Subcutaneous adipose tissue (tissue), 4 donors: ENCODE results near the gene LYPD5. TPM values are rescaled to one million over a fixed set of nuclear protein-coding genes. Genes with fewer than 3 reads are reported as not detected.

ENCODE experiments used
- CTCF ChIP-seq: fragments of 450-650 bp; IDR thresholded peaks from one replicate; pipeline ENCODE4 v1.5.1; 2016; ENCODE audit warnings: low read depth, mild to moderate bottlenecking, control low read depth, antibody characterized with exemption, moderate library complexity
- total RNA-seq, 4 donors: library from RNA; depleted of rRNA; stranded (reverse); fragments of >200 nt; gene quantifications; one replicate each; pipeline ENCODE4 v1.1.0, GENCODE V29; 2016

LYPD5 gene
- total RNA-seq, 4 donors from 2014 or later, result 0.22 to 0.94 (median 0.51) TPM; not detected in 1

DNA sequence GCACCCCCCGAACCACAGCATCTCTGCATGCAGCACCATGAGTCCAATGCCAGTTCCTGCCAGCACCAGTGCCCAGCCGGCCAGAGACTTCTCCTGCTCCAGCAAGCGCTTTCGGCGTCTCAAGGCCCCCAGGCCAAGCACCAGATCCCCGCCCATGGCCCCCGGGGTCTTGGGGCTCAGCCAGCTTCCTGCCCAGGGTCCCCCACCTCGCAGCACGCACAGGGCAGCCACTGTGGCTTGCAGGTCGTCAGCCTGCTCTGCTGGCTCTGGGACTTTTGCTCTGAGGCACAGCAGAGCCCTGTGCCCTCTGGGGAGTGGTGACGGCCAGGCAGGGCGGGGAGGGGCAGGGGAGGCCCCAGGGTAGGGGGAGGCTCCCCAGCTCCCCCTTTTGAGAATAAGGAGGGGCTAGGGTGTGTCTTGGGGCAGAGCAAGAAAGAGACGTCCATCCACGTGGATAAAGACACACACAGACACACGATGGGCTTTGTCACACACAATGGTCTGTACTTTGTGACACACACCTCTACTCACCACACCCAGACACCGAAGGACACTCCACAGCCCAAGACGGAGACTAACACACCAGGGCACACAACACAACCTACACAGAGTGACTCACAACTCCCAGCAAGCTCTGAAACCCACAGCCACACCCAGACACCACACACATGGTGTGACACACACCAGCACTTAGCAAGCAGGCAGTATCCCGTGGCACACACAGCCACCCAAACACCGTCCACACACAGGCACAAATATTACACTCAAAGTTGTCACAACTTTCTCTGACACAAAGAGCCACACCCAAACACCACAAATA is 21.3 kb downstream of the LYPD5 start, which contains the start of gene KCNN4:
KCNN4 (minus strand) TSS at position 268 of the 820 bp plus-strand sequence; CDS start at position 156, 112 bp downstream.
- no peak for TF ChIP-seq CTCF

GRCh38 chr19:43779820-43780219 is 22.4 kb downstream of the LYPD5 start:
- no peak for TF ChIP-seq CTCF

- TF ChIP-seq CTCF, result no peak
Measured at GRCh38 chr19:43779147-43779819, 23.0 kb downstream of the LYPD5 start.

- no peak for TF ChIP-seq CTCF
Measured at GRCh38 chr19:43778651-43779050, 23.6 kb downstream of the LYPD5 start.

DNA sequence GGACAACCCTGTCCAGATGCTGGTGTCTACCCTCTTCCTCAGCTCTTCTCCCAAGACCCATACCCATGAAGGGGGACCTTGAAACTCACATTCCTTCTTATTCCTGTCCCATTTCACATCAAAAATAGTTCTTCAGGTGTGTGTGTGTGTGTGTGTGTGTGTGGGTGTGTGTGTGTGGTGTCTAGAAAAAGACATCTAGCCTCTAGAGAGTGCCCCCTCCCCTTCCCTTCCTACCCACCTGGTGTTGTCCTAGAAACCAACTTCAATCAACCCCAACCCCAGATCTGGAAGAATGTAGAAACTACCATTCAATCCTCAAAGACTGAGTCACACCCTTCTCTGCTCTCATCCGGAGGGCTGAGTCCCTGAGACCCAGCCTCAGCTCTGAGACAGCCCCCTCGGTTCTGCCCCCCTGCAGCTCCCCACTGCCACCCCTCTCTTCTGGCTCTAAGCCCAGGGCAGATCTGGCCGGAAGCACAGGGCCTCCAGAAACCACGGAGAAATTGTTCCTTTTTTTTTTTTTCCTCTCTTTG is 25.0 kb downstream of the LYPD5 start:
- no peak for TF ChIP-seq CTCF

GRCh38 chr19:43776286-43776685 is 26.0 kb downstream of the LYPD5 start:
- no peak for TF ChIP-seq CTCF

DNA sequence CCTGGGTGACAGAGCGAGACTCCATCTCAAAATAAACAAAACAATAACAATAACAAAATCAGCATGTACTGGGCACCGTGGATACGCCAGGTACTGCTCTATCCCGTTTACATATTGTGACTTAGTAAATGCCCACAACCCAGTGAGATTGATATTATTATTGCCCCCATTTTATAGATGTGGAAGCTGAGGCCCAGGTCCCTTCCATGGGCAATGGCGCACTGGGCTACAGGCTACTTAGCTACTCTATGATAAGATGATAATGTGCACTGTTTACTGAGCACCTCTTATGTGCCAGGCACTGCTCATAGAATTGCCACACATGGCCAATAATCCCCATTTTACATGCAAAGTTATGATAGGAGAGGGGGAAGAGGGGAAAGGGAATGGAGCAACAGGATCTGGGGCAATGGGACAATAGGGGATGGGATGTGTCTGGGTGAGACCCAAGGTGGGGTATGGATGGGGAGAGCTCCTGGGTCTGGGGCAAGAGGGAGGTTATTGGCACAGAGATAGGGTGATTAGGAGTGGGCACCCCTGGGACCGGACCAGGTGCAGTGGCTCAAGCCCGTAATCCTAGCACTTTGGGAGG is 26.9 kb downstream of the LYPD5 start:
- no peak for TF ChIP-seq CTCF
